ENCODE results near the gene MREG.
A peak's percentile ranks its signal among the peaks of the same experiment; 100 is the strongest.

Gene MREG

DNA sequence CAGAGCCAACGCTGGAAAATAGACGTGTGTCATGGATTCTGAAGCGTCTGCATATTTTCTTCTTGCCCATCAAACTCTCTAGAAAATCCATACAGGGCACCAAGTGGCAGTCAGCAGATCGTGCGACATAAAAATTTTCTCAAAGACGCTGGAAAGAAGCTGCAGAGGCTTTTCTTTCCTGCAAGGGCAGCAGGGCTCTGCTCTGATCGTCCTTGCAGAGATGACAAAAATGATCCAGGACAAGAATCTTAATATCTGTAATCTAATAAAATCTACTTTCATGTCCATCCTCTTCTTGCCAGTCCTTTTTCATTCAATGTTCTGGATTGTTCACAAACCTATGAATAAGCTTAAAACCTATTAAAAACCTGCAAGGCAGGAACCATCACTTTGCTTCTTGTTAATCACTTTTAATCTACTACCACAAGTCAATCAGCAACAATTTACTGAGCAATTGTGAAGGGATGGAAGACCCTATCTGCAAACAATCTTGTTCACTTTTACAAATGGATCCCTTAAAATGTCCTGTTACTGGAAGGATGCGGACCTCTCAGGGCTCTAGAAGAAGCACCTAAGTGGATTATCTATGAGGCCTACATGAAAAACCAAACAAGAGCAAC lies 93.6 kb downstream of the MREG start:
- no peak for DNase-seq (ENCODE audit: low read depth)
- H3K4me3 ChIP-seq (ENCODE audit: low read length) = no peak overlapping the region
- TF ChIP-seq CTCF (conservative IDR thresholded peaks at IDR 0.05; ENCODE audit: low read length) = no peak

GRCh38 chr2:215918901-215919599 lies 94.3 kb downstream of the MREG start:
- no peak for DNase-seq (ENCODE audit: low read depth)
- no peak overlapping the region for H3K4me3 ChIP-seq (ENCODE audit: low read length)
- TF ChIP-seq CTCF (conservative IDR thresholded peaks at IDR 0.05; ENCODE audit: low read length) = no peak

DNA sequence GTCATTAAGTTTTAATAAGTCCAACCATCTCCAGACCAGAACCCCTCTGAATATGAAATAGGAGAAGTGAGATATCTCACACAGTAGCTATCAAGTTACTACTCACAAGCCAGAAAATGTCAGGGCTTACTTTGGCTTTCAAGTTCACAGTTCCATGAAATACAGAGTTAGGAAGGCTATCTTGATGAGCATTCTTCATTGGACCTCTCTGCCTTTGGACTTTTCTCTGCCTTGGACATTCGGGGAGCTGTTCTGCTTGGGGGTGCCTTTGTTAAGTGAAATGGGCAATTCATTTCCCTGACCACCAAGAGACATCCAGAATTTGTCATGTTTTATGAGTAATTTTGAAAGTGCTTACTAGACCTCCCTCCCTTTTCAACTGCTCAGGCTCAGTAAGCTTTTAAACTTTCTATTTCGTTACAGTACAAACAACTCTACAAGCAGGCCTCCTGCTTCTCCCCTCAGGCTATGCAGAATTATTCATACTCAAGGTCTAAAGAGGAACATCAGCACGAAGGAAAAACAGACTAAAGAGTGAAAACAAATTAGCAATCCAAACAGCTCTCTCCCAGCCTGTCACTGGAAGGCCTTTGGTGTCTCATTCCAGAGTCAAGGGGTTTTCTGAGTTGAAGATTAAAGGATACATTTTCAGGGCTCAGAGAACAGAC lies 95.3 kb downstream of the MREG start:
- DNase-seq (ENCODE audit: low read depth) = peak; percentile 65
- H3K4me3 ChIP-seq (ENCODE audit: low read length) = no peak overlapping the region
- no peak for TF ChIP-seq CTCF (conservative IDR thresholded peaks at IDR 0.05; ENCODE audit: low read length)

DNA sequence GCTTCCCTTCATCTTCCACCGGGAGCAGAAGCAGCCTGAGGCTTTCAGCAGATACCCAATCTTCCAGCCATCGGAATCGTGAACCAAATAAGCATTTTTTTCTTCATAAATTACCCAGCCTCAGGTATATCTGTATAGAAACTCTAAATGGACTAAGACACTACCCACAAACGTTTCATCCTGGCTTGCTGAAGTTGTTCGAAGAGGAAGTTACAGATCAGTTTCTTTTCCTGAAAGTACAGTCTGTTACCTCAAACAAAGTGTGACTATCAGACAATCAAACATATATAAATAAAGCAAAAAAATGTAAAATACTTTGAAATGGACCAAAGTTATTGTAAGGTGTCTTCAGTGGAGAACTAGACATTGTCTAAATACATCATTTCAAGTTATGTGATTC lies 97.9 kb downstream of the MREG start:
- TF ChIP-seq CTCF (conservative IDR thresholded peaks at IDR 0.05; ENCODE audit: low read length) = no peak
- H3K4me3 ChIP-seq (ENCODE audit: low read length) = no peak overlapping the region
- DNase-seq (ENCODE audit: low read depth) = no peak

DNA sequence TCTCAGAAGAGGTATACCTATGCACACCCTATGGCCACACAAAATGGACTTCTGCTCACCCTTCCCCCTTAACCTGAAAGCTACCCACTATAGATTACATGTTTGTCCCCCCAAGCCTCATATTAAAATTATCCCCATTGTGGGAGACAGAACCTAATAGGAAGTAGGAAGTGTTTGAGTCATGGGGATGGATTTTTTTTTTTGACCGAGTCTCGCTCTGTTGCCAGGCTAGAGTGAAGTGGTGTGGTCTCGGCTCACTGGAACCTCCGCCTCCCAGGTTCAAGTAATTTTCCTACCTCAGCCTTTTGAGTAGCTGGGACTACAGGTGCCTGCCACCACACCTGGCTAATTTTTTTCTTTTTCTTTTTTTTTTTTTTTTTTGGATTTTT lies 98.6 kb downstream of the MREG start:
- no peak for TF ChIP-seq CTCF (conservative IDR thresholded peaks at IDR 0.05; ENCODE audit: low read length)
- DNase-seq (ENCODE audit: low read depth) = no peak
- H3K4me3 ChIP-seq (ENCODE audit: low read length) = no peak overlapping the region

- H3K4me3 ChIP-seq (ENCODE audit: low read length) = no peak overlapping the region
- no peak for TF ChIP-seq CTCF (conservative IDR thresholded peaks at IDR 0.05; ENCODE audit: low read length)
- no peak for DNase-seq (ENCODE audit: low read depth)
These were observed 99.1 kb downstream of the MREG start for GRCh38 chr2:215914054-215914776.

Measured in AG10803 (cell line).